Measurements from ENCODE around the gene BCKDK. TPM values are rescaled to one million over a fixed set of nuclear protein-coding genes. Genes with fewer than 3 reads are reported as not detected.

The BCKDK gene
- total and polyA plus RNA-seq, 2 of the 13 experiments (the other 11 are each of a cell fraction or from before 2014, with no cell fraction given), result 24.9 to 42.6 TPM

GRCh38 chr16:31073142-31073969 lies 34.8 kb upstream of the BCKDK start (continued):
- TF ChIP-seq ZNF83 (CRISPR knock-in tag; IDR thresholded peaks at IDR 0.05; ENCODE audit: borderline replicate concordance) (peak; percentile 47; the same call in 1 of the 2 replicates), ZNF451 (CRISPR knock-in tag; IDR thresholded peaks at IDR 0.05) (peak; percentile 91), ZNF121 (CRISPR knock-in tag; IDR thresholded peaks at IDR 0.05) (peak; percentile 100), MIER2 (CRISPR knock-in tag; IDR thresholded peaks at IDR 0.05) (no peak), KLF15 (CRISPR knock-in tag; IDR thresholded peaks at IDR 0.05; ENCODE audit: borderline replicate concordance) (peak; percentile 68; the same call in 1 of the 2 replicates), ZNF672 (CRISPR knock-in tag; IDR thresholded peaks at IDR 0.05) (no peak), SAFB2 (CRISPR knock-in tag; IDR thresholded peaks at IDR 0.05; ENCODE audit: borderline replicate concordance, low read depth) (peak; percentile 64; the same call in 1 of the 2 replicates), ZNF383 (CRISPR knock-in tag; IDR thresholded peaks at IDR 0.05; ENCODE audit: borderline replicate concordance) (no peak), ZNF616 (CRISPR knock-in tag; IDR thresholded peaks at IDR 0.05; ENCODE audit: low read depth) (peak; percentile 60; the same call in 1 of the 2 replicates), ZNF530 (CRISPR knock-in tag; IDR thresholded peaks at IDR 0.05; ENCODE audit: low read depth) (no peak), EED (CRISPR knock-in tag; IDR thresholded peaks at IDR 0.05) (peak; percentile 60), MXD1 (CRISPR knock-in tag; IDR thresholded peaks at IDR 0.05) (0 out of 2 replicates have a peak, but pooled peaks have one; percentile 25)
- TF ChIP-seq, protein P1, sequence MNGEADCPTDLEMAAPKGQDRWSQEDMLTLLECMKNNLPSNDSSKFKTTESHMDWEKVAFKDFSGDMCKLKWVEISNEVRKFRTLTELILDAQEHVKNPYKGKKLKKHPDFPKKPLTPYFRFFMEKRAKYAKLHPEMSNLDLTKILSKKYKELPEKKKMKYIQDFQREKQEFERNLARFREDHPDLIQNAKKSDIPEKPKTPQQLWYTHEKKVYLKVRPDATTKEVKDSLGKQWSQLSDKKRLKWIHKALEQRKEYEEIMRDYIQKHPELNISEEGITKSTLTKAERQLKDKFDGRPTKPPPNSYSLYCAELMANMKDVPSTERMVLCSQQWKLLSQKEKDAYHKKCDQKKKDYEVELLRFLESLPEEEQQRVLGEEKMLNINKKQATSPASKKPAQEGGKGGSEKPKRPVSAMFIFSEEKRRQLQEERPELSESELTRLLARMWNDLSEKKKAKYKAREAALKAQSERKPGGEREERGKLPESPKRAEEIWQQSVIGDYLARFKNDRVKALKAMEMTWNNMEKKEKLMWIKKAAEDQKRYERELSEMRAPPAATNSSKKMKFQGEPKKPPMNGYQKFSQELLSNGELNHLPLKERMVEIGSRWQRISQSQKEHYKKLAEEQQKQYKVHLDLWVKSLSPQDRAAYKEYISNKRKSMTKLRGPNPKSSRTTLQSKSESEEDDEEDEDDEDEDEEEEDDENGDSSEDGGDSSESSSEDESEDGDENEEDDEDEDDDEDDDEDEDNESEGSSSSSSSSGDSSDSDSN (CRISPR knock-in tag; IDR thresholded peaks at IDR 0.05), result no peak; the same call in 1 of the 2 replicates
- TF ChIP-seq, protein P2, sequence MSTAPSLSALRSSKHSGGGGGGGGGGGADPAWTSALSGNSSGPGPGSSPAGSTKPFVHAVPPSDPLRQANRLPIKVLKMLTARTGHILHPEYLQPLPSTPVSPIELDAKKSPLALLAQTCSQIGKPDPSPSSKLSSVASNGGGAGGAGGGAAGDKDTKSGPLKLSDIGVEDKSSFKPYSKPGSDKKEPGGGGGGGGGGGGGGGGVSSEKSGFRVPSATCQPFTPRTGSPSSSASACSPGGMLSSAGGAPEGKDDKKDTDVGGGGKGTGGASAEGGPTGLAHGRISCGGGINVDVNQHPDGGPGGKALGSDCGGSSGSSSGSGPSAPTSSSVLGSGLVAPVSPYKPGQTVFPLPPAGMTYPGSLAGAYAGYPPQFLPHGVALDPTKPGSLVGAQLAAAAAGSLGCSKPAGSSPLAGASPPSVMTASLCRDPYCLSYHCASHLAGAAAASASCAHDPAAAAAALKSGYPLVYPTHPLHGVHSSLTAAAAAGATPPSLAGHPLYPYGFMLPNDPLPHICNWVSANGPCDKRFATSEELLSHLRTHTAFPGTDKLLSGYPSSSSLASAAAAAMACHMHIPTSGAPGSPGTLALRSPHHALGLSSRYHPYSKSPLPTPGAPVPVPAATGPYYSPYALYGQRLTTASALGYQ (CRISPR knock-in tag; IDR thresholded peaks at IDR 0.05), result peak; percentile 83; the same call in 1 of the 2 replicates
